ENCODE data around the gene SUPT6H. TPM values are rescaled to one million over a fixed set of nuclear protein-coding genes. Genes with fewer than 3 reads are reported as not detected.

The SUPT6H gene
- total and polyA plus RNA-seq, 9 of the 15 experiments (the other 6 are each of a cell fraction or from before 2014, with no cell fraction given) = 1.7 to 77.7 (median 49.2) TPM

GRCh38 chr17:28711723-28712031, 49.7 kb downstream of the SUPT6H start, which contains the start of gene PROCA1 (continued):
- TF ChIP-seq ZNF696 (CRISPR knock-in tag; conservative IDR thresholded peaks at IDR 0.05) = no peak
- TF ChIP-seq CHCHD3 (CRISPR knock-in tag; IDR thresholded peaks at IDR 0.05) = no peak
- peak; percentile 53; the same call in 1 of the 2 replicates for TF ChIP-seq NKRF (IDR thresholded peaks at IDR 0.05; ENCODE audit: borderline replicate concordance)
- no peak for TF ChIP-seq ZBTB33 (CRISPR knock-in tag; IDR thresholded peaks at IDR 0.05)
- peak; percentile 61 for TF ChIP-seq CBFA2T2 (conservative IDR thresholded peaks at IDR 0.05)
- peak; percentile 6; the same call in 1 of the 2 replicates for TF ChIP-seq NBN (IDR thresholded peaks at IDR 0.05; ENCODE audit: low read depth)
- TF ChIP-seq XRCC4 (IDR thresholded peaks at IDR 0.05; ENCODE audit: extremely low read depth, insufficient read depth, insufficient read length) = no peak
- TF ChIP-seq JUND (IDR thresholded peaks at IDR 0.05; ENCODE audit: borderline replicate concordance, low read depth, low read length) = no peak
- TF ChIP-seq JUND (tag; IDR thresholded peaks at IDR 0.05; ENCODE audit: borderline replicate concordance, low read depth, low read length) = no peak
- TF ChIP-seq MLLT1 (IDR thresholded peaks at IDR 0.05) = no peak
- TF ChIP-seq GABPB2 (CRISPR knock-in tag; conservative IDR thresholded peaks at IDR 0.05) = no peak
- TF ChIP-seq ZBTB26 (CRISPR knock-in tag; IDR thresholded peaks at IDR 0.05) = no peak
- 0 out of 2 replicates have a peak, but pooled peaks have one; percentile 57 for TF ChIP-seq ARID1B (IDR thresholded peaks at IDR 0.05)
- peak; percentile 10; the same call in 1 of the 2 replicates for TF ChIP-seq TARDBP (IDR thresholded peaks at IDR 0.05)
- no peak for TF ChIP-seq MTF1 (CRISPR knock-in tag; IDR thresholded peaks at IDR 0.05; ENCODE audit: borderline replicate concordance)
- no peak for TF ChIP-seq GTF2B (IDR thresholded peaks at IDR 0.05; ENCODE audit: extremely low read depth, insufficient read length)
- TF ChIP-seq ZBTB11 (CRISPR knock-in tag; IDR thresholded peaks at IDR 0.05) = no peak; a peak in 1 of 6 replicates
- TF ChIP-seq ZBTB17 (CRISPR knock-in tag; IDR thresholded peaks at IDR 0.05) = no peak

Measured in K562 (cell line).